Measurements from ENCODE around the gene BMP7. TPM values are rescaled to one million over a fixed set of nuclear protein-coding genes. Genes with fewer than 3 reads are reported as not detected.
"Not testable (repeated sequence)": the region's sequence is repeated elsewhere in the genome, so short reads cannot be mapped to it uniquely, and the experiment has no call there.

BMP7 gene
- total RNA-seq, 2 donors from 2014 or later, result not detected

DNA sequence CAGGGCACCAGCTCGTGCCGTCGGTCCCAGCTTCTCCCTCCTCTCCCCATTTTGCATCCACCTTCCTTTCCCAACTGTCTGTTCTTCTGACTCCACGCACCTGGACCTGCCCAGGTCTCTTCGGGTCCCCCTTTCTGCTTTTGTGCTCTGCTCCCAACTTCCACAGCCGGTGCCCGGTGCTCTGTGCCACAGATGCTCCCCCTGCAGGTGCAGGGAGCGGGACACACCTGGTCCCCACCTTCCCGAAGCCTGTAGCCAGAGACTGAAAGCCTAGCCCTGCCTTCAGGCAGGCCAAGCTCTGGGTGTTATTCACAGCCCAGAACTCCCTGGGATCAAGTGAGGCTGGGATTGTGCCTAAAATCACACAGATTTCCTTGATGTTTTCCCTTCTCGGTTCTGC is 24.6 kb upstream of the BMP7 start:
- ATAC-seq (no peak), DNase-seq (ENCODE audit: low spot score in 2 of 2) (no peak)
- Mint-ChIP-seq H3K9me3 (no peaks in the 10 kb centered on the region), H3K27ac (no peak overlapping the region), H3K36me3 (no peaks in the 10 kb centered on the region)

DNA sequence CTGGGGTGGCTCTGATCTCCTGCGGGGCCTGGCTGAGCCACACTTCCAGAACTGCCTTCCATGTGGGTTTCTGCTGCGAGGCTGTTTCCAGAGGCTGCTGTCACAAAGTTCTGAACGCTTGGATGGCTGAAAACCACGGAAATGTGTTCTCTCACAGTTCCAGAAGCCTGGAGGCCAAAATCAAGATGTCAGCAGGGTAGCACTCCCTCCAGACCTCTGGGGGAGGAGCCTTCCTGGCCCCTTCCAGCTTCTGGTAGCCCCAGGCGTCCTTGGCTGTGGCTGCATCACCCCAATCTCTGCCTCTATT is 23.7 kb upstream of the BMP7 start:
- DNase-seq (ENCODE audit: low spot score in 2 of 2), result no peak
- ATAC-seq, result no peak
- Mint-ChIP-seq H3K36me3 (no peaks in the 10 kb centered on the region), H3K27ac (no peak overlapping the region), H3K9me3 (no peaks in the 10 kb centered on the region)

DNA sequence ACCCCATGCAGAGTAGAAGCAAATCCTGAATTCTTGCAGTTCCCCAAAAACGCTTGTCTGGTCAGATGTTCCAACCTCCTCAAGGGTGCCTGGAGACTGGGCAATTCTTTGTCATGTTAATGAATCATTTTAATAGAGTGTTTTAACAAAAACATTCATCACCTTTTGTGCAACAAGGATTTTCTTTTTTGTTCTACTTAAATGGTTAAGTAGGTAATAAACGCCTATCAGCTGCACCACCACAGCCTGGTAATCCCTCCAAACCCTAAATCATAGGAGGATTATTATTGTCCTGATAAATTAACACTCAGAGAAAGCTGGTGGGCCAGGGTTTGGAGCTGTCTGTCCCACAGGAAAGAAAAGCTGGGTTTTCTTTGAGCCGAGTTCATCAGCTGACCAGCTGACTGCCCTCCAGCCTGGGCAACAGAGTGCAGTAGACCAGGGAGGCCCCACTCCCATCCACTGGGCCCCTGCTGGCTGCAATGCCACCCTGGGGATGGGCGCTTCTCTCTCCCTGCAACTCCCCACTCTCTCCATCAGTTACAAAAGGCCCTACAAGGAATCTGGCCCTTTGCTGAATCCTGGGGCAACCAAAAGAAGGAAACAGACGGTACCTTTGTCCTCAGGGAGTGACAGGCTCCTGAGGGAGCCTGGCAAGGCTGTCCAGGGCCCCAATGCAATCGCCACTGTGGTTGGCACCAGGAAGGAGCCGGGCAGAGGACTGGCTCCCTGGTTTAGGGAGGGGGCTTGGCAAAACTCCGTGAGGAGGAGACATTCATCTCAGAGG is 23.1 kb upstream of the BMP7 start:
- Mint-ChIP-seq H3K27ac (no peak overlapping the region), H3K36me3 (no peaks in the 10 kb centered on the region), H3K9me3 (no peaks in the 10 kb centered on the region)
- DNase-seq (ENCODE audit: low spot score in 2 of 2) (no peak), ATAC-seq (no peak)

DNA sequence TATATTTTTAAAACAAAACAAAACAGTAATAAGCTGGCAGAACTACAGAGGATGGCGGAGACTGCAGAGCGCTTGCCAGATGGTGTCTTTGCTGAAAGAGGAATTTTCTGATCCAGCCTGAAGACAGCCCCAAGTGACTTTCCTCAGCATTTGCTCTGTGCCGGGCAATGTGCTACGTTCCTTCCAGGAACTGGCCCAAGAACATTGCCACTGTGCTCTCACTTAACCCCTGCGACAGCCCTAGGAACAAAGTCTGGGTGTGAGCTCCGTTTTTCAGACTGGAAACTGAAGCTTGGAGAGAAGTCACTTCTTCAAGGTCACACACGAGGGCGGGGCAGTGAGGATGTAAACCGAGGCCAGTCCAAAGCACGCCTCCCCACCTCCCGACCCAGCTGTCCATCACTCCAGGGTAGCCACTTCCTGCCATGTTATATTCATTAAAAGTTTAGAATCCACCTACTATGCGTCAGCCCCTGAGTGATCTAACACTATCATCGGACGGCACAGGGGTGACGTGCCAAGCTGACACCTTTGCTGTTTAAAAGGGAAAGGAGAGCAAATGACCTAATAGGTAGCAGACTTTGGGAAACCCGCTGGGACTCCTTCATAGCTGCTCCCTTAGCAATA is 22.3 kb upstream of the BMP7 start:
- ATAC-seq (no peak), DNase-seq (ENCODE audit: low spot score in 2 of 2) (no peak)
- Mint-ChIP-seq H3K9me3 (no peaks in the 10 kb centered on the region), H3K27ac (no peak overlapping the region), H3K36me3 (no peaks in the 10 kb centered on the region)

DNA sequence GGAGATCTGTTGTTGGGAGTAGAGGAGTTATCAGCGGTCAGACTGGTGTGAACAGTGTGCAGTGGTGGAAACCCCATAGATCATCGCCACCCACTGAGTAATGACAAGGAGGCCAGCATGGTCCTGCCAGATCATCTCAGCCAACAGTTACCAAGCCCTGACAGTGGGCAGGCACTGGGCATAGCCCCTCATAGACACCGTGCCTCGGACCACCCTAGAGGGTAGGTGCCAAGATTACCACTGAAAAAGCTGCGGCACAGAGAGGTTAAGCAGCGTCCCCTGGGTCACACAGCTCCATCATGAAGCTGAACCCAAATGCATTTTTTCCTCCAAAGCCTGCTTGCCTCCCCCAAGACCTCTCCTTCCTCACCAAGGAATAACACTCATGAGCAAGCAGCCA is 21.5 kb upstream of the BMP7 start:
- ATAC-seq (no peak), DNase-seq (ENCODE audit: low spot score in 2 of 2) (no peak)
- no peaks in the 10 kb centered on the region for H3K9me3 Mint-ChIP-seq
- H3K36me3 Mint-ChIP-seq, result no peaks in the 10 kb centered on the region
- no peak overlapping the region for H3K27ac Mint-ChIP-seq

DNA sequence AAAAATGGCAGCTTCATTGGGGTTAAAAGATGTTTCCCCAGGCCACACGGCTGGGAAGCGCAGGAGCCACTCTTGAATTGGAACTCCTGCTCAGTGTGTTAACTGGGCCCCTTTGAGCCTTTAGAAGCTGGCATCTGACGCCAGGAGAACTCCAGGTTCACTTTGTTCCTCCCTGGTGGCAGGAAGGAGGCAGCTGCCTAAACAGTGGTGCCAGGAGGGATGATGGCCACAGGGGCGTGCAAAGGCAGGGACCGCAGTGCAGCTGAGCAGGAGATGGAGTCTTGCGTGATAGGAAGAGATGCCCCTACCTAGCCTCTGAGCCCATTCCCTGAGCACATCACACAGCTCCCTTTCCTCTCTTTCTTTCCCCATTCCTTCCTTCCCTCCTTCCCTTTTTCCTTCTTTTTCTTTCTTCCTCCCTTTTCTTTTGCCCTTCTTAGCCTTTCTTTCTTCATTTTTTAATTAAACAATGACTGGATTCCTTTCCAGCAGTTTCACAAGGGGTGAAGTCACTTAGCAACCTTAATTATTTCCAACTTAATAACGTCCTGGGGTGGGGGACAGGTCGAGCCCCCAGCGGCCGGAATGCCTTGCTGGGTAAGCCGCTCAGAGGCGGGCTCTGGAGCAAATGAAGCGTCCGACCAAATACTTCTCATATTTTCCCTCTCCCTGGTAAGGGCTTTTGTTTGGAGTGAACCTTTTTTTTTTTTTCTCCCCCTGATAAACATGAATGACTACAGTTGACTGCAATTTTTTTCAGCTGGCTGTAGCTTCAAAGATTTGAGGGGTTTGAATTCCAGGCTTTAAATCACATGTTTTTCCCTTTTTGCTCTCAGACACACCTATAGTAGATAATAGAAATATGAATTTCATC is 20.8 kb upstream of the BMP7 start:
- Mint-ChIP-seq H3K36me3 (no peaks in the 10 kb centered on the region), H3K9me3 (no peaks in the 10 kb centered on the region), H3K27ac (no peak overlapping the region)
- no peak for DNase-seq (ENCODE audit: low spot score in 2 of 2)
- ATAC-seq, result no peak

DNA sequence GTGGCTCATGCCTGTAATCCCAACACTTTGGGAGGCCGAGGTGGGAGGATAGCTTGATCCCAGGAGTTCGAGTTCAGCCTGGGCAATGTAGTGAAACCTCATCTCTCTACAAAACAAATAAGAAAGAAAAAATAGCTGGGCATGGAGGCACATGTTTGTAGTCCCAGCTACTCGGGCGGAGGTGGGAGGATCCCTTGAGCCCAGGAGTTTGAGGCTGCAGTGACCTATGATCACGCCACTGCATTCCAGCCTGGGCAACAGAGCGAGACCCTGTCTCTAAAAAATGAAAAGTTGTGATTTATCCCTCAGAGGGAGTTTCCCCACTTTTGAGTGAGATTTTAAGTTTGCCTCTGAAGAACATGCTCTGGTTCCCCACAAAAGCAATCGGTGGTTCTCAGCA is 17.4 kb upstream of the BMP7 start:
- Mint-ChIP-seq H3K27ac (no peak overlapping the region), H3K36me3 (no peaks in the 10 kb centered on the region), H3K9me3 (no peaks in the 10 kb centered on the region)
- no peak for ATAC-seq
- DNase-seq (ENCODE audit: low spot score in 2 of 2), result no peak

DNA sequence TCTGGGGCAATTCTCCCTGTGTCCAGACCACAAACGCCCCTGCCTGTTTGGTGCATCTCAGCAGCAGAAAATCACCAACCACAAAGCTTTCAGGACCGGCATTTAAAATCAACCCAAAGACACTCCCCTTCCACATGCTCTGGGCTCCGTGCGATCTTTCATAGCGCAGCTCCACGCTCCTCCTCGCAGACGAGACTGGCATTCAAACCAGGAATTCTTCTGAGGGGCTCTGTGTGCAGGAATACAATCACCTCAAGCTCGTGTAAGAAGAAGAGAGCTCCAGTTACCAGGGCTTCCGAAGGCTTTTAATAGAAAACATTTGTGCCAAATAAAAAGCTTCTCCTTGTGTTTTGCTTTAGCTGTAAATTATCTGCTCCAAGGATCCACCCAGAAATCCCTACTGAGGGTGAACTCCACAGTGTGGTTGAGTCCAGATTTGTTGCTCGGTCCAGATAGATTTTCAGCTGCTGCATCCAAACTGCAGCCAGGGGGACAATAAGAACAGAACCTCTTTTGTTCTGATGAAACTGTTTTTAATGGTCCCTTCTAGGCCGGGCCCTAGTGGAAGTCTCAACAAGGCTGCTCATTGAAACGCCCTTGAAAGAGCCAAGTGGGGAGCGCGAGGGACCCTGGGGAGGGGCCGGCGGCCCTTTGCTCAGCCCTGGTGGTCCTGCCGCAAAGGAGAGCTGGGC is 16.4 kb upstream of the BMP7 start:
- DNase-seq (ENCODE audit: low spot score in 2 of 2) (no peak), ATAC-seq (no peak)
- Mint-ChIP-seq H3K27ac (no peak overlapping the region), H3K9me3 (no peaks in the 10 kb centered on the region), H3K36me3 (no peaks in the 10 kb centered on the region)

GRCh38 chr20:57281900-57282299 is 15.5 kb upstream of the BMP7 start:
- no peak for ATAC-seq
- Mint-ChIP-seq H3K36me3 (no peaks in the 10 kb centered on the region), H3K9me3 (no peaks in the 10 kb centered on the region), H3K27ac (no peak overlapping the region)
- no peak for DNase-seq (ENCODE audit: low spot score in 2 of 2)

- no peak for ATAC-seq
- H3K36me3 Mint-ChIP-seq, result no peaks in the 10 kb centered on the region
- H3K27ac Mint-ChIP-seq, result no peak overlapping the region
- no peak for DNase-seq (ENCODE audit: low spot score in 2 of 2)
- no peaks in the 10 kb centered on the region for H3K9me3 Mint-ChIP-seq
These were observed 13.8 kb upstream of the BMP7 start for GRCh38 chr20:57280221-57280620.

GRCh38 chr20:57279548-57279947 is 13.1 kb upstream of the BMP7 start:
- not testable (repeated sequence) for ATAC-seq; H3K36me3 Mint-ChIP-seq; H3K9me3 Mint-ChIP-seq; DNase-seq (ENCODE audit: low spot score in 2 of 2); H3K27ac Mint-ChIP-seq

- no peaks in the 10 kb centered on the region for H3K36me3 Mint-ChIP-seq
- DNase-seq (ENCODE audit: low spot score in 2 of 2) (no peak), ATAC-seq (no peak)
- no peak overlapping the region for H3K27ac Mint-ChIP-seq
- no peaks in the 10 kb centered on the region for H3K9me3 Mint-ChIP-seq
These were observed 12.0 kb upstream of the BMP7 start for GRCh38 chr20:57278457-57278856.

DNA sequence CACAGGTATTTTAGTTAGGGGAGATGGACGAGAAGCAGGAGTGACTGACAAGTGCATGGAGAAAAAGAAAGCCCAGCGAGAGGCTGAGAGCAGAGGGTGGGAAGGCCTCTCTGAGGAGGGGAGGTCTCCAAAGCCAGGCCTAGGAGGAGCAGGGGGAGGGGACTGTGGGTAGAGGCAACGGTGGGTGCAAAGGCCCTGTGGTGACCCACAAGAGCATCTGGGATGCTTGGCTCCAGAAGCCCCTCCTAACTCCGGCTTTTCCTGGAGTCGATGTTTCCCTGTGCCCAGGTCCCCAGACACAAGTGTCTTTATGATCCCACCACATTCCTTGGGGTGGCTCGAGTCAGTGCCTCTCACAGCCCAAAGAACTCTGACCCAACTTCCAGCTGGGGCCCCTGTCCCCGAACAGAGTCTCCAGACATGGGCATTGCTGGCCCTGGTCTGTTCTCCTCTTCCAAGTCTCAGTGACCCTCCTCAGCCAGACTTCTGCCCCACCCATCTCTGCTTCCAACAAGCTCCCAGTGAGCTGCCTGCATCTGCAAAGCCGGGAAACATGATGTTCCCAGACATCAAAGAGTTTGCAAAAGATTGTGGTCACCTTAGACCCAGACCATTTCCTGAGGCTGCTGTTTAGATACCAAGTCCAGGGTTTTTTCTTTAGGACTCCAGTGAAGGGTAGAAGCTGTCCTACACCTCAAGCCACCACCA is 11.1 kb upstream of the BMP7 start:
- DNase-seq (ENCODE audit: low spot score in 2 of 2), result no peak
- Mint-ChIP-seq H3K9me3 (no peaks in the 10 kb centered on the region), H3K36me3 (no peaks in the 10 kb centered on the region), H3K27ac (no peak overlapping the region)
- no peak for ATAC-seq

GRCh38 chr20:57276221-57276620 is 9.8 kb upstream of the BMP7 start:
- DNase-seq (ENCODE audit: low spot score in 2 of 2) (no peak), ATAC-seq (no peak)
- Mint-ChIP-seq H3K36me3 (no peaks in the 10 kb centered on the region), H3K27ac (no peak overlapping the region), H3K9me3 (no peaks in the 10 kb centered on the region)

DNA sequence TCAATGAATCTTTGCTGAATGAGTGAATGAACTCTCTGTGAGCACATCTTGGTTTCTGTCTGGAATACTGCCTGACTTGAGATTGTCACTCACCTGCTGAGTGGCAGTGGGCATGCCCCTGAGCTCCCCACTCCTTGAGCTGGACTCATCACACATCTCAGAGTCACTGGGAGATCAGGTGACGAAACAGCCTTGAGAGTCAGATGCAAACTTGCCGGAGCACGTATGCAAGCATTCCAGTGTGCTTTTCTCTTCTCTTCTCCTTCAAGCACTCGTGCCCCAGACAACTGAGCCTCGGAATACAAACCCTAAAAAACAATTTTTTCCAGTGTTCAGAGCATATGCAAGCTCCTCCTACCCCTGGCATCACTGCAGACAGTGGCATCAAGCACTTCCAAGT is 9.4 kb upstream of the BMP7 start:
- H3K9me3 Mint-ChIP-seq, result no peaks in the 10 kb centered on the region
- peak overlapping the region in 1 of 2 donors; percentile 10 for H3K27ac Mint-ChIP-seq
- ATAC-seq, result no peak
- no peaks in the 10 kb centered on the region for H3K36me3 Mint-ChIP-seq
- DNase-seq (ENCODE audit: low spot score in 2 of 2), result no peak

DNA sequence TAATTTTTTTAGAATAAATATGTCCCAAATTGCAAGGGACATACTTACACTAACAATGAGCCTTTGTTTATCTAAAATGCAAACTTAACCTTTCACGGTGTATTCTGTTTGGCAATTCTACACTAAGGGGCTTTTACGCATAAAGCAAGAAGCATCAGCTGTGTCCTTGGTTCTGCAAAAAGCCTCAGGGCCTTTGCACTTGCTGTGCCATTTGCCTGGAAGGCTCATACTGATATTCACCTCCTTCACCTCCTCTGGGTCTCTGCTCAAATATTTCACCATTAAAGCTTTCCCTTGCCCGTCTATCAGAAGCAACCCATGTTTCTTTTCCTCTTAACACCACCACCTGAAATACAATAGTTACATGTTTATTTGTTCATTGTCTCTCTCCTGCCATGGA is 8.9 kb upstream of the BMP7 start:
- no peak for ATAC-seq
- no peak for DNase-seq (ENCODE audit: low spot score in 2 of 2)
- H3K27ac Mint-ChIP-seq, result no peak overlapping the region

GRCh38 chr20:57274846-57275245 is 8.4 kb upstream of the BMP7 start:
- no peak for ATAC-seq
- no peak for DNase-seq (ENCODE audit: low spot score in 2 of 2)
- Mint-ChIP-seq H3K9me3 (no peaks in the 10 kb centered on the region), H3K36me3 (no peaks in the 10 kb centered on the region), H3K27ac (no peak overlapping the region)

More for the DNA sequence above, 8.9 kb upstream of the BMP7 start:
- Mint-ChIP-seq H3K36me3 (no peaks in the 10 kb centered on the region), H3K9me3 (no peaks in the 10 kb centered on the region)

Measured in activated naive CD4-positive, alpha-beta T cell treated with anti-CD3 and anti-CD28 coated beads, Interleukin-2, amount 50 U/mL, for 72 hours (primary cell).